K562 (cell line): Measurements from ENCODE around the gene PCED1B. TPM values are rescaled to one million over a fixed set of nuclear protein-coding genes. Genes with fewer than 3 reads are reported as not detected.

Experiments
- ATAC-seq: fragments of 200-7000 bp; cut with Tn5 transposase; 3 replicates; pipeline ENCODE4 v1.9.1; 2020; ENCODE audit warnings: moderate library complexity
- BruUV-seq: library from RNA; stranded (reverse); fragments of 400-500 nt; replicated peaks from 2 replicates; lab custom pipeline; 2021; lab: Mats Ljungman, UMichigan
- CTCF ChIA-PET: fragments of 300-600 bp; formaldehyde crosslinking; extraction: SDS; loops from one replicate; lab custom pipeline; 2021; ENCODE audit warnings: low intra/inter-chr PET ratio; lab: Yijun Ruan, JAX
- POLR2A ChIA-PET: fragments of 300-600, 350-650 bp; sonication (Branson Sonifier 250); formaldehyde crosslinking; extraction: SDS; loops from one replicate; lab custom pipeline; 2021; ENCODE audit warnings: antibody characterized with exemption, inconsistent platforms; lab: Yijun Ruan, JAX
- DNase-seq, 4 experiments: peaks; one replicate each; pipeline versions ENCODE4 v3.0.0 to v3.0.0-alpha.2; 2011 to 2018; ENCODE audit warnings: low spot score in 3 of 4, mixed read lengths in 3 of 4; ENCODE audit errors: extremely low read depth in 1 of 4
- FAIRE-seq: peaks from 2 replicates; lab custom pipeline; 2011; peaks lifted over from hg19 to GRCh38; lab: Jason Lieb, UNC
- H2AFZ ChIP-seq: 2 replicates; pipeline ENCODE4 v1.6.0; 2011; ENCODE audit warnings: low read depth, low read length, control low read depth, inconsistent platforms
- H3K27ac ChIP-seq: fragments of 200-600 bp; 3 replicates; pipeline ENCODE4 v1.8.0; 2011; ENCODE audit warnings: low read depth, mild to moderate bottlenecking, control low read depth, inconsistent platforms, low read length, moderate library complexity, mixed read lengths; ENCODE audit errors: extremely low read depth
- H3K27me3 ChIP-seq, 2 experiments: fragments of 300-600 bp in 1 of 2; 2 replicates in 1 of 2; 3 replicates in 1 of 2; pipeline versions ENCODE4 v1.6.0 to v1.8.0; 2011; ENCODE audit warnings: inconsistent platforms in 2 of 2, low read length in 2 of 2, mild to moderate bottlenecking in 1 of 2, mixed read lengths in 1 of 2, moderate library complexity in 1 of 2; ENCODE audit not compliant: control insufficient read depth in 2 of 2, insufficient read depth in 2 of 2
- H3K36me3 ChIP-seq: fragments of 300-600 bp; 3 replicates; pipeline ENCODE4 v1.8.0; 2011; ENCODE audit warnings: mild to moderate bottlenecking, low read length, inconsistent platforms; ENCODE audit not compliant: control insufficient read depth, insufficient read depth
- H3K4me1 ChIP-seq, 2 experiments: fragments of 200-600 bp in 1 of 2; replicated peaks in 1 of 2; 2 replicates in 1 of 2; 3 replicates in 1 of 2; pipeline versions ENCODE4 v1.5.1 to v1.8.0; 2011; ENCODE audit warnings: inconsistent platforms in 2 of 2, low read length in 2 of 2, mild to moderate bottlenecking in 1 of 2, mixed read lengths in 1 of 2, moderate library complexity in 1 of 2; ENCODE audit not compliant: control insufficient read depth in 2 of 2, insufficient read depth in 2 of 2
- H3K4me2 ChIP-seq: 2 replicates; pipeline ENCODE4 v1.6.1; 2011; ENCODE audit warnings: low read length, control low read depth, inconsistent platforms, mixed read lengths; ENCODE audit not compliant: insufficient read depth
- H3K4me3 ChIP-seq: fragments of 200-600 bp; sonication (generic), shearing (Covaris generic); 2 replicates; pipeline ENCODE4 v1.5.1; 2016; ENCODE audit warnings: control low read depth, inconsistent platforms
- H3K79me2 ChIP-seq: fragments of 200-600 bp; 3 replicates; pipeline ENCODE4 v1.8.0; 2011; ENCODE audit warnings: low read length, inconsistent platforms; ENCODE audit not compliant: control insufficient read depth, insufficient read depth
- H3K9ac ChIP-seq, 2 experiments: 2 replicates each; pipeline versions ENCODE4 v1.6.0 to v1.6.1; 2011; ENCODE audit warnings: low read depth in 2 of 2, low read length in 2 of 2, control low read depth in 1 of 2, inconsistent platforms in 1 of 2, mild to moderate bottlenecking in 1 of 2, mixed read lengths in 1 of 2; ENCODE audit not compliant: insufficient read depth in 1 of 2
- H3K9me1 ChIP-seq: one replicate; pipeline ENCODE4 v1.6.0; 2011; ENCODE audit warnings: inconsistent platforms, mild to moderate bottlenecking, low read length, moderate library complexity; ENCODE audit not compliant: control insufficient read depth, insufficient read depth
- H3K9me3 ChIP-seq: replicated peaks from 2 replicates; pipeline ENCODE4 v1.5.1; 2011; ENCODE audit warnings: low read depth, low read length, inconsistent platforms; ENCODE audit not compliant: control insufficient read depth, insufficient read depth
- H4K20me1 ChIP-seq: replicated peaks from 2 replicates; pipeline ENCODE4 v1.6.1; 2011; ENCODE audit warnings: low read length, inconsistent platforms, mixed read lengths; ENCODE audit not compliant: control insufficient read depth, insufficient read depth
- MCM3 ChIP-seq: fragments of 450-650 bp; IDR thresholded peaks from 2 replicates; pipeline ENCODE4 v1.6.1; 2016
- WGBS: fragments of 100-300 bp; shearing (Covaris generic); methylation state at CpG from one replicate; pipeline ENCODE4 v1.1.6; 2016; ENCODE audit warnings: low coverage, mixed read lengths; ENCODE audit not compliant: insufficient coverage; ENCODE audit errors: missing lambda C conversion rate; 5-methylcytosine and 5-hydroxymethylcytosine counted together
- in situ Hi-C: fragments of 300-500 bp; cut with MboI; formaldehyde crosslinking; loops from 4 replicates; pipeline ENCODE4 v1.15.0; 2018; ENCODE audit warnings: inconsistent platforms, mixed read lengths
- intact Hi-C: fragments of 100-400 bp; cut with micrococcal nuclease; formaldehyde crosslinking; loops from 2 replicates; pipeline ENCODE4 v1.14.2; 2022
- polyA plus RNA-seq, 8 experiments: library from polyadenylated mRNA; depleted of rRNA in 4 of 8; stranded (reverse) in 5 of 8; unstranded in 3 of 8; fragments of >200 nt; fragmentation: Nextera tagmentation in 2 of 8; fragmentation: Illumina TruSeq in 1 of 8; extraction: Ambion mirVana in 2 of 8; extraction: Trizol in 1 of 8; gene quantifications; 2 replicates each; pipeline versions ENCODE4 v1.2.1 to v1.2.3, GENCODE V29; 2011 to 2014; ENCODE audit warnings: inconsistent platforms in 1 of 8, missing spikeins in 1 of 8
- total RNA-seq, 7 experiments: library from RNA; depleted of rRNA in 6 of 7; stranded (reverse); fragments of >200 nt in 6 of 7; fragmentation: Illumina TruSeq in 2 of 7; extraction: Trizol in 2 of 7; gene quantifications; 2 replicates each; pipeline versions ENCODE4 v1.2.1 to v1.2.3, GENCODE V29; 2011 to 2021; ENCODE audit warnings: low replicate concordance in 1 of 7
- TF ChIP-seq, protein P1 (sequence below): sonication (generic); formaldehyde crosslinking; IDR thresholded peaks from 2 replicates; pipeline ENCODE4 v1.8.1; 2023; ENCODE audit warnings: mild to moderate bottlenecking, missing genetic modification reagents

Gene PCED1B
- total and polyA plus RNA-seq, 9 of the 15 experiments (the other 6 are each of a cell fraction or from before 2014, with no cell fraction given) = 1.2 to 9.3 (median 2.5) TPM

DNA sequence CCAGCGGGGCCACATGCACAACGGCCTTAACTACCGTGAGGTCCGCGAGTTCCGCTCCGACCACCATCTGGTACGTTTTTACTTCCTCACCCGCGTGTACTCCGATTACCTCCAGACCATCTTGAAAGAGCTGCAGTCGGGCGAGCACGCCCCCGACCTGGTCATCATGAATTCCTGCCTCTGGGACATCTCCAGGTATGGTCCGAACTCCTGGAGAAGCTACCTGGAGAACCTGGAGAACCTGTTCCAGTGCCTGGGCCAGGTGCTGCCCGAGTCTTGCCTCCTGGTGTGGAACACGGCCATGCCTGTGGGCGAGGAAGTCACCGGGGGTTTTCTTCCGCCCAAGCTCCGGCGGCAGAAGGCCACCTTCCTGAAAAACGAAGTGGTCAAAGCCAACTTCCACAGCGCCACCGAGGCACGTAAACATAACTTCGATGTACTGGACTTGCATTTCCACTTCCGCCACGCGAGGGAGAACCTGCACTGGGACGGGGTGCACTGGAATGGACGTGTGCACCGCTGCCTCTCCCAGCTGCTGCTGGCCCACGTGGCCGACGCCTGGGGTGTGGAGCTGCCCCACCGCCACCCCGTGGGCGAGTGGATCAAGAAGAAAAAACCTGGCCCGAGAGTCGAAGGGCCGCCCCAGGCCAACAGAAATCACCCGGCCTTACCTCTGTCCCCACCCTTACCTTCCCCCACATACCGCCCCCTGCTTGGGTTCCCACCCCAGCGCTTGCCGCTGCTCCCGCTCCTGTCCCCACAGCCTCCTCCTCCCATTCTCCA lies 156.0 kb downstream of the PCED1B start:
- TF ChIP-seq, protein P1, sequence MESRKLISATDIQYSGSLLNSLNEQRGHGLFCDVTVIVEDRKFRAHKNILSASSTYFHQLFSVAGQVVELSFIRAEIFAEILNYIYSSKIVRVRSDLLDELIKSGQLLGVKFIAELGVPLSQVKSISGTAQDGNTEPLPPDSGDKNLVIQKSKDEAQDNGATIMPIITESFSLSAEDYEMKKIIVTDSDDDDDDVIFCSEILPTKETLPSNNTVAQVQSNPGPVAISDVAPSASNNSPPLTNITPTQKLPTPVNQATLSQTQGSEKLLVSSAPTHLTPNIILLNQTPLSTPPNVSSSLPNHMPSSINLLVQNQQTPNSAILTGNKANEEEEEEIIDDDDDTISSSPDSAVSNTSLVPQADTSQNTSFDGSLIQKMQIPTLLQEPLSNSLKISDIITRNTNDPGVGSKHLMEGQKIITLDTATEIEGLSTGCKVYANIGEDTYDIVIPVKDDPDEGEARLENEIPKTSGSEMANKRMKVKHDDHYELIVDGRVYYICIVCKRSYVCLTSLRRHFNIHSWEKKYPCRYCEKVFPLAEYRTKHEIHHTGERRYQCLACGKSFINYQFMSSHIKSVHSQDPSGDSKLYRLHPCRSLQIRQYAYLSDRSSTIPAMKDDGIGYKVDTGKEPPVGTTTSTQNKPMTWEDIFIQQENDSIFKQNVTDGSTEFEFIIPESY (CRISPR knock-in tag) = peak; percentile 28; the same call in 1 of the 2 replicates
- TF ChIP-seq MCM3 = no peak
- intact Hi-C loops (no loop called here), in situ Hi-C loops (no loop called here)
- H3K4me1 ChIP-seq = peaks cover 0 to 15% of the 10 kb centered on the region in 2 experiments; a peak in 3 of 5 replicates
- FAIRE-seq = no peak
- H3K4me3 ChIP-seq = no peak overlapping the region
- peaks cover 2% of the 10 kb centered on the region for H3K9me3 ChIP-seq
- no peak overlapping the region for H2AFZ ChIP-seq
- no peak overlapping the region for H3K9ac ChIP-seq
- no peaks in the 10 kb centered on the region for H4K20me1 ChIP-seq
- 96% methylated on average over 26 of the region's 48 CpGs for WGBS
- H3K79me2 ChIP-seq = no peaks in the 10 kb centered on the region
- no peak overlapping the region for H3K27ac ChIP-seq
- peaks cover 4% of the 10 kb centered on the region; the same call in 1 of the 3 replicates for H3K36me3 ChIP-seq
- no TSS peak for BruUV-seq
- no peaks in the 10 kb centered on the region for H3K27me3 ChIP-seq
- no peak for DNase-seq
- no peak overlapping the region for H3K4me2 ChIP-seq
- ATAC-seq = no peak
- ChIA-PET CTCF (interaction anchor here (0.6 kb wide), 1 partner anchor 139 kb away, joined by 3 read pairs; no protein-coding TSS in a partner anchor), POLR2A (no interaction called here)
- H3K9me1 ChIP-seq = no peaks in the 10 kb centered on the region
